K562 (cell line): ENCODE results near the gene FBXW12. TPM values are rescaled to one million over a fixed set of nuclear protein-coding genes. Genes with fewer than 3 reads are reported as not detected.

Source experiments
- ATAC-seq: fragments of 200-7000 bp; cut with Tn5 transposase; 3 replicates; pipeline ENCODE4 v1.9.1; 2020; ENCODE audit warnings: moderate library complexity
- BruUV-seq: library from RNA; stranded (reverse); fragments of 400-500 nt; replicated peaks from 2 replicates; lab custom pipeline; 2021; lab: Mats Ljungman, UMichigan
- CTCF ChIA-PET: fragments of 300-600 bp; formaldehyde crosslinking; extraction: SDS; loops from one replicate; lab custom pipeline; 2021; ENCODE audit warnings: low intra/inter-chr PET ratio; lab: Yijun Ruan, JAX
- POLR2A ChIA-PET: fragments of 300-600, 350-650 bp; sonication (Branson Sonifier 250); formaldehyde crosslinking; extraction: SDS; loops from one replicate; lab custom pipeline; 2021; ENCODE audit warnings: antibody characterized with exemption, inconsistent platforms; lab: Yijun Ruan, JAX
- DNase-seq, 4 experiments: peaks; one replicate each; pipeline versions ENCODE4 v3.0.0 to v3.0.0-alpha.2; 2011 to 2018; ENCODE audit warnings: low spot score in 3 of 4, mixed read lengths in 3 of 4; ENCODE audit errors: extremely low read depth in 1 of 4
- FAIRE-seq: peaks from 2 replicates; lab custom pipeline; 2011; peaks lifted over from hg19 to GRCh38; lab: Jason Lieb, UNC
- H2AFZ ChIP-seq: 2 replicates; pipeline ENCODE4 v1.6.0; 2011; ENCODE audit warnings: low read depth, low read length, control low read depth, inconsistent platforms
- H3K27ac ChIP-seq: fragments of 200-600 bp; 3 replicates; pipeline ENCODE4 v1.8.0; 2011; ENCODE audit warnings: low read depth, mild to moderate bottlenecking, control low read depth, inconsistent platforms, low read length, moderate library complexity, mixed read lengths; ENCODE audit errors: extremely low read depth
- H3K27me3 ChIP-seq, 2 experiments: fragments of 300-600 bp in 1 of 2; 2 replicates in 1 of 2; 3 replicates in 1 of 2; pipeline versions ENCODE4 v1.6.0 to v1.8.0; 2011; ENCODE audit warnings: inconsistent platforms in 2 of 2, low read length in 2 of 2, mild to moderate bottlenecking in 1 of 2, mixed read lengths in 1 of 2, moderate library complexity in 1 of 2; ENCODE audit not compliant: control insufficient read depth in 2 of 2, insufficient read depth in 2 of 2
- H3K36me3 ChIP-seq: fragments of 300-600 bp; 3 replicates; pipeline ENCODE4 v1.8.0; 2011; ENCODE audit warnings: mild to moderate bottlenecking, low read length, inconsistent platforms; ENCODE audit not compliant: control insufficient read depth, insufficient read depth
- H3K4me1 ChIP-seq, 2 experiments: fragments of 200-600 bp in 1 of 2; replicated peaks in 1 of 2; 2 replicates in 1 of 2; 3 replicates in 1 of 2; pipeline versions ENCODE4 v1.5.1 to v1.8.0; 2011; ENCODE audit warnings: inconsistent platforms in 2 of 2, low read length in 2 of 2, mild to moderate bottlenecking in 1 of 2, mixed read lengths in 1 of 2, moderate library complexity in 1 of 2; ENCODE audit not compliant: control insufficient read depth in 2 of 2, insufficient read depth in 2 of 2
- H3K4me2 ChIP-seq: 2 replicates; pipeline ENCODE4 v1.6.1; 2011; ENCODE audit warnings: low read length, control low read depth, inconsistent platforms, mixed read lengths; ENCODE audit not compliant: insufficient read depth
- H3K4me3 ChIP-seq: fragments of 200-600 bp; sonication (generic), shearing (Covaris generic); 2 replicates; pipeline ENCODE4 v1.5.1; 2016; ENCODE audit warnings: control low read depth, inconsistent platforms
- H3K79me2 ChIP-seq: fragments of 200-600 bp; 3 replicates; pipeline ENCODE4 v1.8.0; 2011; ENCODE audit warnings: low read length, inconsistent platforms; ENCODE audit not compliant: control insufficient read depth, insufficient read depth
- H3K9ac ChIP-seq, 2 experiments: 2 replicates each; pipeline versions ENCODE4 v1.6.0 to v1.6.1; 2011; ENCODE audit warnings: low read depth in 2 of 2, low read length in 2 of 2, control low read depth in 1 of 2, inconsistent platforms in 1 of 2, mild to moderate bottlenecking in 1 of 2, mixed read lengths in 1 of 2; ENCODE audit not compliant: insufficient read depth in 1 of 2
- H3K9me1 ChIP-seq: one replicate; pipeline ENCODE4 v1.6.0; 2011; ENCODE audit warnings: inconsistent platforms, mild to moderate bottlenecking, low read length, moderate library complexity; ENCODE audit not compliant: control insufficient read depth, insufficient read depth
- H3K9me3 ChIP-seq: replicated peaks from 2 replicates; pipeline ENCODE4 v1.5.1; 2011; ENCODE audit warnings: low read depth, low read length, inconsistent platforms; ENCODE audit not compliant: control insufficient read depth, insufficient read depth
- H4K20me1 ChIP-seq: replicated peaks from 2 replicates; pipeline ENCODE4 v1.6.1; 2011; ENCODE audit warnings: low read length, inconsistent platforms, mixed read lengths; ENCODE audit not compliant: control insufficient read depth, insufficient read depth
- E2F8 ChIP-seq: fragments of 450-650 bp; IDR thresholded peaks from 2 replicates; pipeline ENCODE4 v1.7.1; 2018; ENCODE audit warnings: mild to moderate bottlenecking, low read depth; ENCODE audit not compliant: partially characterized antibody
- KLF16 ChIP-seq: IDR thresholded peaks from 2 replicates; pipeline ENCODE4 v1.6.1; 2016; ENCODE audit warnings: antibody characterized with exemption
- NR2C2 ChIP-seq, 2 experiments: fragments of 200-800 bp in 1 of 2; sonication (Bioruptor generic) in 1 of 2; sonication (generic) in 1 of 2; formaldehyde crosslinking in 1 of 2; IDR thresholded peaks; 2 replicates each; pipeline versions ENCODE4 v1.6.1 to v1.8.0; 2016 to 2022; ENCODE audit warnings: mild to moderate bottlenecking in 1 of 2, missing compliant biosample characterization in 1 of 2, missing genetic modification characterization in 1 of 2, missing genetic modification reagents in 1 of 2
- PCBP1 ChIP-seq: fragments of 200-400 bp; formaldehyde crosslinking; IDR thresholded peaks from 2 replicates; pipeline ENCODE4 v1.6.1; 2018; ENCODE audit warnings: mild to moderate bottlenecking, low read depth, low read length; ENCODE audit not compliant: poor library complexity, severe bottlenecking
- RNF2 ChIP-seq: sonication (generic); IDR thresholded peaks from 2 replicates; pipeline ENCODE4 v1.6.1; 2016
- SMAD2 ChIP-seq: fragments of 150-350 bp; IDR thresholded peaks from 2 replicates; pipeline ENCODE4 v1.6.1; 2014; ENCODE audit warnings: low read depth, mild to moderate bottlenecking, low read length
- SREBF1 ChIP-seq: fragments of 150-350 bp; IDR thresholded peaks from 2 replicates; pipeline ENCODE4 v1.6.1; 2014; ENCODE audit warnings: antibody characterized with exemption, low read depth, low read length, borderline replicate concordance
- TCF7 ChIP-seq: sonication (generic); IDR thresholded peaks from 2 replicates; pipeline ENCODE4 v1.6.1; 2016; ENCODE audit warnings: antibody characterized with exemption, borderline replicate concordance
- WGBS: fragments of 100-300 bp; shearing (Covaris generic); methylation state at CpG from one replicate; pipeline ENCODE4 v1.1.6; 2016; ENCODE audit warnings: low coverage, mixed read lengths; ENCODE audit not compliant: insufficient coverage; ENCODE audit errors: missing lambda C conversion rate; 5-methylcytosine and 5-hydroxymethylcytosine counted together
- in situ Hi-C: fragments of 300-500 bp; cut with MboI; formaldehyde crosslinking; loops from 4 replicates; pipeline ENCODE4 v1.15.0; 2018; ENCODE audit warnings: inconsistent platforms, mixed read lengths
- intact Hi-C: fragments of 100-400 bp; cut with micrococcal nuclease; formaldehyde crosslinking; loops from 2 replicates; pipeline ENCODE4 v1.14.2; 2022
- polyA plus RNA-seq, 8 experiments: library from polyadenylated mRNA; depleted of rRNA in 4 of 8; stranded (reverse) in 5 of 8; unstranded in 3 of 8; fragments of >200 nt; fragmentation: Nextera tagmentation in 2 of 8; fragmentation: Illumina TruSeq in 1 of 8; extraction: Ambion mirVana in 2 of 8; extraction: Trizol in 1 of 8; gene quantifications; 2 replicates each; pipeline versions ENCODE4 v1.2.1 to v1.2.3, GENCODE V29; 2011 to 2014; ENCODE audit warnings: inconsistent platforms in 1 of 8, missing spikeins in 1 of 8
- total RNA-seq, 7 experiments: library from RNA; depleted of rRNA in 6 of 7; stranded (reverse); fragments of >200 nt in 6 of 7; fragmentation: Illumina TruSeq in 2 of 7; extraction: Trizol in 2 of 7; gene quantifications; 2 replicates each; pipeline versions ENCODE4 v1.2.1 to v1.2.3, GENCODE V29; 2011 to 2021; ENCODE audit warnings: low replicate concordance in 1 of 7
- TF ChIP-seq, protein P1 (sequence below): sonication (generic); formaldehyde crosslinking; IDR thresholded peaks from 2 replicates; pipeline ENCODE4 v1.8.0; 2023; ENCODE audit warnings: mild to moderate bottlenecking, missing genetic modification reagents

FBXW12 gene
- total and polyA plus RNA-seq, 9 of the 15 experiments (the other 6 are each of a cell fraction or from before 2014, with no cell fraction given): 0.04 to 0.07 (median 0.06) TPM; not detected in 6

DNA sequence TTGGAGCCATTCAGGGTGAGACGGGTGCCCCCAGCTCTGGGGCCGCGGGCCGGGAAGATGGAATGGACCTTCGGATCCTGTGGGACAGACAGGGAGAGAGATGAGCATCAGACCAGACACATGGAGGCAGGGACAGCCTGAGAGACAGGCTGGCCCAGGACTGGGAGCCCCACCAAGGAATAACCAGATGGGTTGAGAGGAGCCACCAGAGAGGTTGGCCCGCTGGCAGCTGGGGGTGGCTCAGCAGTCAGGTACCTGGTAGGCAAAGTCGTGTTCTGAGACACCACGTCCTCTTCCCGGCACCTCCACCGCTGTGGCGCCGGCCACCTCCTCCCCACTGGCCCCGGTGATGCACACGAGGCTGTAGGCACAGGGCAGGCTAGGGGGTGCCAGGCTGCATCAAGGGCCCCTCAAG, 44.1 kb downstream of the FBXW12 start:
- no peaks in the 10 kb centered on the region for H3K36me3 ChIP-seq
- H3K9me1 ChIP-seq: no peaks in the 10 kb centered on the region
- no peak overlapping the region for H2AFZ ChIP-seq
- no peaks in the 10 kb centered on the region for H3K9me3 ChIP-seq
- DNase-seq (no peak), ATAC-seq (no peak), FAIRE-seq (no peak)
- POLR2A ChIA-PET: interaction anchor here (0.7 to 1.0 kb wide), 2 partner anchors 10 to 20 kb away, joined by 3 to 4 read pairs; no protein-coding TSS in a partner anchor
- peaks cover 0 to 5% of the 10 kb centered on the region in 2 experiments; a peak in 2 of 5 replicates for H3K4me1 ChIP-seq
- 53% methylated on average over 9 of the region's 14 CpGs for WGBS
- no peak overlapping the region for H3K4me3 ChIP-seq
- intact Hi-C loops (no loop called here), in situ Hi-C loops (no loop called here)
- CTCF ChIA-PET: no interaction called here
- TF ChIP-seq PCBP1: no peak
- H3K27me3 ChIP-seq: no peaks in the 10 kb centered on the region
- H3K9ac ChIP-seq: no peak overlapping the region
- no peaks in the 10 kb centered on the region for H3K79me2 ChIP-seq
- no peak overlapping the region for H3K27ac ChIP-seq
- no TSS peak for BruUV-seq
- no peaks in the 10 kb centered on the region for H4K20me1 ChIP-seq
- H3K4me2 ChIP-seq: no peak overlapping the region

GRCh38 chr3:48416546-48416945, 44.5 kb downstream of the FBXW12 start:
- H3K36me3 ChIP-seq: no peaks in the 10 kb centered on the region
- intact Hi-C loops (no loop called here), in situ Hi-C loops (no loop called here)
- H2AFZ ChIP-seq: no peak overlapping the region
- ChIA-PET CTCF (no interaction called here), POLR2A (interaction anchor here (0.7 to 1.0 kb wide), 2 partner anchors 10 to 20 kb away, joined by 3 to 4 read pairs; no protein-coding TSS in a partner anchor)
- H3K4me1 ChIP-seq: peaks cover 0 to 5% of the 10 kb centered on the region in 2 experiments; a peak in 2 of 5 replicates
- WGBS: 48% methylated on average over 4 of the region's 4 CpGs
- H4K20me1 ChIP-seq: no peaks in the 10 kb centered on the region
- no peak overlapping the region for H3K27ac ChIP-seq
- H3K79me2 ChIP-seq: no peaks in the 10 kb centered on the region
- FAIRE-seq: no peak
- no peak for DNase-seq
- H3K4me3 ChIP-seq: no peak overlapping the region
- no peak overlapping the region for H3K9ac ChIP-seq
- no peak for ATAC-seq
- no TSS peak for BruUV-seq
- no peaks in the 10 kb centered on the region for H3K9me1 ChIP-seq
- no peaks in the 10 kb centered on the region for H3K9me3 ChIP-seq
- no peaks in the 10 kb centered on the region for H3K27me3 ChIP-seq
- no peak overlapping the region for H3K4me2 ChIP-seq
- no peak for TF ChIP-seq NR2C2 (CRISPR knock-in tag; IDR thresholded peaks at IDR 0.05)
- TF ChIP-seq NR2C2 (tag; IDR thresholded peaks at IDR 0.05): no peak
- no peak for TF ChIP-seq SREBF1
- TF ChIP-seq, protein P1, sequence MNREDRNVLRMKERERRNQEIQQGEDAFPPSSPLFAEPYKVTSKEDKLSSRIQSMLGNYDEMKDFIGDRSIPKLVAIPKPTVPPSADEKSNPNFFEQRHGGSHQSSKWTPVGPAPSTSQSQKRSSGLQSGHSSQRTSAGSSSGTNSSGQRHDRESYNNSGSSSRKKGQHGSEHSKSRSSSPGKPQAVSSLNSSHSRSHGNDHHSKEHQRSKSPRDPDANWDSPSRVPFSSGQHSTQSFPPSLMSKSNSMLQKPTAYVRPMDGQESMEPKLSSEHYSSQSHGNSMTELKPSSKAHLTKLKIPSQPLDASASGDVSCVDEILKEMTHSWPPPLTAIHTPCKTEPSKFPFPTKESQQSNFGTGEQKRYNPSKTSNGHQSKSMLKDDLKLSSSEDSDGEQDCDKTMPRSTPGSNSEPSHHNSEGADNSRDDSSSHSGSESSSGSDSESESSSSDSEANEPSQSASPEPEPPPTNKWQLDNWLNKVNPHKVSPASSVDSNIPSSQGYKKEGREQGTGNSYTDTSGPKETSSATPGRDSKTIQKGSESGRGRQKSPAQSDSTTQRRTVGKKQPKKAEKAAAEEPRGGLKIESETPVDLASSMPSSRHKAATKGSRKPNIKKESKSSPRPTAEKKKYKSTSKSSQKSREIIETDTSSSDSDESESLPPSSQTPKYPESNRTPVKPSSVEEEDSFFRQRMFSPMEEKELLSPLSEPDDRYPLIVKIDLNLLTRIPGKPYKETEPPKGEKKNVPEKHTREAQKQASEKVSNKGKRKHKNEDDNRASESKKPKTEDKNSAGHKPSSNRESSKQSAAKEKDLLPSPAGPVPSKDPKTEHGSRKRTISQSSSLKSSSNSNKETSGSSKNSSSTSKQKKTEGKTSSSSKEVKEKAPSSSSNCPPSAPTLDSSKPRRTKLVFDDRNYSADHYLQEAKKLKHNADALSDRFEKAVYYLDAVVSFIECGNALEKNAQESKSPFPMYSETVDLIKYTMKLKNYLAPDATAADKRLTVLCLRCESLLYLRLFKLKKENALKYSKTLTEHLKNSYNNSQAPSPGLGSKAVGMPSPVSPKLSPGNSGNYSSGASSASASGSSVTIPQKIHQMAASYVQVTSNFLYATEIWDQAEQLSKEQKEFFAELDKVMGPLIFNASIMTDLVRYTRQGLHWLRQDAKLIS: no peak
- no peak for TF ChIP-seq KLF16
- TF ChIP-seq SMAD2: no peak
- no peak for TF ChIP-seq E2F8
- TF ChIP-seq RNF2: no peak
- TF ChIP-seq TCF7: no peak
